H9 (cell line): ENCODE measurements around the gene UBALD2. TPM values are rescaled to one million over a fixed set of nuclear protein-coding genes. Genes with fewer than 3 reads are reported as not detected.
A peak's percentile ranks its signal among the peaks of the same experiment; 100 is the strongest.

ENCODE experiments used
- DNase-seq: peaks from one replicate; pipeline ENCODE4 v3.0.0-alpha.2; 2017
- H2AFZ ChIP-seq: one replicate; pipeline ENCODE4 v1.6.1; 2013; ENCODE audit warnings: mild to moderate bottlenecking, low read length, control low read depth, moderate library complexity
- H2AK5ac ChIP-seq: 2 replicates; pipeline ENCODE4 v1.6.1; 2013; ENCODE audit warnings: low read length, control low read depth, mixed read lengths; ENCODE audit not compliant: insufficient read length
- H2BK120ac ChIP-seq: one replicate; pipeline ENCODE4 v1.6.1; 2013; ENCODE audit warnings: low read depth, mild to moderate bottlenecking, low read length, control low read depth, inconsistent platforms; ENCODE audit not compliant: poor library complexity, severe bottlenecking
- H2BK12ac ChIP-seq: 2 replicates; pipeline ENCODE4 v1.6.1; 2013; ENCODE audit warnings: low read length, control low read depth, mixed read lengths, low read depth; ENCODE audit not compliant: insufficient read length
- H2BK15ac ChIP-seq: 2 replicates; pipeline ENCODE4 v1.6.1; 2013; ENCODE audit warnings: low read depth, low read length, control low read depth
- H2BK20ac ChIP-seq: one replicate; pipeline ENCODE4 v1.6.1; 2013; ENCODE audit warnings: low read depth, mild to moderate bottlenecking, low read length, control low read depth, inconsistent platforms; ENCODE audit not compliant: poor library complexity, severe bottlenecking
- H2BK5ac ChIP-seq: 2 replicates; pipeline ENCODE4 v1.6.1; 2013; ENCODE audit warnings: low read length, control low read depth, mixed read lengths; ENCODE audit not compliant: insufficient read length
- H3K14ac ChIP-seq: 2 replicates; pipeline ENCODE4 v1.6.1; 2013; ENCODE audit warnings: low read length, control low read depth; ENCODE audit not compliant: insufficient read depth
- H3K18ac ChIP-seq: 2 replicates; pipeline ENCODE4 v1.6.1; 2013; ENCODE audit warnings: low read depth, mild to moderate bottlenecking, mixed read lengths, low read length, control low read depth; ENCODE audit not compliant: insufficient read length
- H3K23ac ChIP-seq: 2 replicates; pipeline ENCODE4 v1.6.1; 2013; ENCODE audit warnings: low read length, control low read depth, mixed read lengths, low read depth; ENCODE audit not compliant: insufficient read length
- H3K23me2 ChIP-seq: 2 replicates; pipeline ENCODE4 v1.6.1; 2013; ENCODE audit warnings: low read depth, mild to moderate bottlenecking, mixed read lengths, low read length, control low read depth; ENCODE audit not compliant: insufficient read length, poor library complexity, severe bottlenecking
- H3K27ac ChIP-seq: 2 replicates; pipeline ENCODE4 v1.5.1; 2013; ENCODE audit warnings: low read length, control low read depth, mixed read lengths, low read depth; ENCODE audit not compliant: insufficient read length
- H3K27me3 ChIP-seq: 2 replicates; pipeline ENCODE4 v1.6.1; 2013; ENCODE audit warnings: low read length, control low read depth, inconsistent platforms; ENCODE audit not compliant: insufficient read depth
- H3K4ac ChIP-seq: 2 replicates; pipeline ENCODE4 v1.6.1; 2013; ENCODE audit warnings: low read depth, mild to moderate bottlenecking, control low read depth, inconsistent platforms, low read length, moderate library complexity
- H3K4me1 ChIP-seq: 2 replicates; pipeline ENCODE4 v1.6.1; 2013; ENCODE audit warnings: low read length, control low read depth, inconsistent platforms; ENCODE audit not compliant: insufficient read depth
- H3K4me2 ChIP-seq: 2 replicates; pipeline ENCODE4 v1.6.1; 2013; ENCODE audit warnings: low read length, control low read depth, mixed read lengths; ENCODE audit not compliant: insufficient read length, insufficient read depth
- H3K56ac ChIP-seq: 2 replicates; pipeline ENCODE4 v1.6.1; 2013; ENCODE audit warnings: low read depth, mild to moderate bottlenecking, mixed read lengths, low read length, control low read depth; ENCODE audit not compliant: insufficient read length
- H3K79me1 ChIP-seq: 2 replicates; pipeline ENCODE4 v1.6.1; 2013; ENCODE audit warnings: low read depth, mild to moderate bottlenecking, moderate library complexity, low read length, control low read depth, inconsistent platforms; ENCODE audit not compliant: insufficient read depth, poor library complexity, severe bottlenecking
- H3K79me2 ChIP-seq: 2 replicates; pipeline ENCODE4 v1.6.1; 2013; ENCODE audit warnings: low read length, control low read depth, inconsistent platforms; ENCODE audit not compliant: insufficient read depth
- H3K9ac ChIP-seq: 2 replicates; pipeline ENCODE4 v1.6.1; 2013; ENCODE audit warnings: low read length, control low read depth, mixed read lengths; ENCODE audit not compliant: insufficient read length; ENCODE audit errors: extremely low read depth
- H3K9me3 ChIP-seq: one replicate; pipeline ENCODE4 v1.6.1; 2013; ENCODE audit warnings: low read depth, low read length, inconsistent platforms; ENCODE audit not compliant: control insufficient read depth
- H3T11ph ChIP-seq: one replicate; pipeline ENCODE4 v1.6.1; 2013; ENCODE audit warnings: mild to moderate bottlenecking, low read length, control low read depth, inconsistent platforms
- H4K20me1 ChIP-seq: one replicate; pipeline ENCODE4 v1.6.1; 2013; ENCODE audit not compliant: control insufficient read depth, insufficient read length, insufficient read depth
- H4K5ac ChIP-seq: 2 replicates; pipeline ENCODE4 v1.6.1; 2013; ENCODE audit warnings: low read depth, mild to moderate bottlenecking, mixed read lengths, low read length, control low read depth; ENCODE audit not compliant: insufficient read length
- H4K8ac ChIP-seq: replicated peaks from 2 replicates; pipeline ENCODE4 v1.6.1; 2013; ENCODE audit warnings: low read length, control low read depth, mixed read lengths, low read depth; ENCODE audit not compliant: insufficient read length
- H4K91ac ChIP-seq: 2 replicates; pipeline ENCODE4 v1.6.1; 2013; ENCODE audit warnings: low read depth, mild to moderate bottlenecking, moderate library complexity, mixed read lengths, low read length, control low read depth; ENCODE audit not compliant: insufficient read length
- H3K27ac Mint-ChIP-seq, 3 experiments: 2 replicates in 2 of 3; 3 replicates in 1 of 3; pipeline ENCODE4 v1.8.0; 2020 to 2021; ENCODE audit warnings: mixed read lengths in 3 of 3, mild to moderate bottlenecking in 1 of 3, moderate library complexity in 1 of 3
- H3K27me3 Mint-ChIP-seq: 2 replicates; pipeline ENCODE4 v1.8.0; 2021; ENCODE audit warnings: low read depth, mild to moderate bottlenecking, moderate library complexity, mixed read lengths
- H3K36me3 Mint-ChIP-seq, 3 experiments: 2 replicates in 2 of 3; 3 replicates in 1 of 3; pipeline ENCODE4 v1.8.0; 2020 to 2021; ENCODE audit warnings: low read depth in 3 of 3, mixed read lengths in 3 of 3; ENCODE audit not compliant: insufficient read depth in 1 of 3
- H3K4me1 Mint-ChIP-seq, 2 experiments: 2 replicates each; pipeline ENCODE4 v1.8.0; 2020; ENCODE audit warnings: mixed read lengths in 2 of 2
- H3K4me3 Mint-ChIP-seq, 2 experiments: 2 replicates in 1 of 2; 3 replicates in 1 of 2; pipeline ENCODE4 v1.8.0; 2020 to 2021; ENCODE audit warnings: mild to moderate bottlenecking in 2 of 2, mixed read lengths in 2 of 2, moderate library complexity in 1 of 2
- H3K9me3 Mint-ChIP-seq, 2 experiments: 2 replicates in 1 of 2; 3 replicates in 1 of 2; pipeline ENCODE4 v1.8.0; 2020; ENCODE audit warnings: mild to moderate bottlenecking in 2 of 2, mixed read lengths in 2 of 2, moderate library complexity in 1 of 2
- WGBS: extraction: QIAGEN DNeasy Blood & Tissue Kit; methylation state at CpG from one replicate; pipeline ENCODE4 v1.1.7; 2013; ENCODE audit warnings: missing lambda C conversion rate, low lambda C conversion rate, mixed read lengths; ENCODE audit not compliant: insufficient read length; ENCODE audit errors: extremely low coverage; 5-methylcytosine and 5-hydroxymethylcytosine counted together
- total RNA-seq: library from RNA; stranded (reverse); gene quantifications from 2 replicates; pipeline ENCODE4 v1.2.1, GENCODE V29; 2021
- TF ChIP-seq, protein P1 (sequence below): fragments of 200-600 bp; sonication (generic); conservative IDR thresholded peaks from 3 replicates; pipeline ENCODE4 v1.8.0; 2021; ENCODE audit warnings: antibody characterized with exemption, mild to moderate bottlenecking

UBALD2 gene
- total RNA-seq, 1 experiment from 2014 or later, result 25.8 TPM

DNA sequence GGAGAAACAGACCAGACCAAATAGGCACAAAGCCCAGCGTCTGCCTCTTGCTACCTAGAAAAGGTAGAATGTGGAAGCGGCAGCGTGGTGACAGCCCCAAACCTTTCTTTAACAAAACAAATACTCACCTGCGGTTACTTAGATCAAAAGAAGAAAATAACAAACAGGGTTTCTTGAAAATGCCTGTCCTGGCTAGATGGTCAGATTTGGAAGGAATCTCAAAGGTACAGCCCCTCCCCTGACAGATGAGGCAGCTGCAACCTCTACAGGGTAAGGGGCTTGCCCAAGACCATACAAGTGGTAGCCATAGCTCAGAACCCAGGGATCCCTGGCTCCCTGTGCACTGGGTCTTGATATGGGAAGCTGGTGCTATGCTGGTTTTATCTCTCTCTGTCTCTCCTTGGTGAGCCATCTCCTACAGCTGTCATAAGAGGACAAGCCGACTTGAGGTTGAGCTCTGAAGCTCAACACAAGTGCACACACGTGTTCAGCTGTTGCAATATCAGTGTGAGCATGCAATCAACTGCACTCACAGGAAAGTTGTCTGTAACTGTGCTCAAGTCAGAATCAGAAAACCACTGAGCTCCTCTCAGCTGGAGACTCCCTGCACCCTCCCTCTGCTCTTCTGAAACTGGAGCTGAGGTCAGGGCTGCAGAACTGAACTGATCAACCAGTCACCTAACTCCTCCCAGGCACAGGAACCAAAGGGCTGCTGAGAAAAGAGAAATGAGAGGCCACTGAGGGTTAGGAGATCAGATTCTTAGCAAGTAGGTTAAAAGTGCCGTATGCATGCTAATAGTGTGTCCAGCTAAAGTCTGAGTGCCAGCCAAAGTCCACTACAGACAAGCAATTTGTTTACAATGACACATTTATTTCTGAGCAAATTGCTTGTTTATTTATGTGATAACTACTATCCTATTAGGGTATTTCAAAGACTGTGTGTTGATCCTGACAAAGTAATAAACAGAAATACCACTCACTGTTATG is 18.8 kb upstream of the UBALD2 start:
- Histone ChIP-seq H2BK15ac (no peak overlapping the region), H3K27me3 (peaks cover 4% of the 10 kb centered on the region; the same call in 1 of the 2 replicates), H3K18ac (no peak overlapping the region), H3K23me2 (no peaks in the 10 kb centered on the region), H2BK12ac (no peak overlapping the region), H2BK5ac (no peak overlapping the region), H3K14ac (no peak overlapping the region), H3K27ac (no peak overlapping the region), H4K5ac (no peak overlapping the region), H3K4me2 (no peak overlapping the region), H2AFZ (no peak overlapping the region), H2AK5ac (no peak overlapping the region), H3K56ac (no peak overlapping the region), H3K79me1 (no peaks in the 10 kb centered on the region), H4K20me1 (no peaks in the 10 kb centered on the region), H3K4me1 (no peaks in the 10 kb centered on the region), H3K9me3 (no peaks in the 10 kb centered on the region), H3K4ac (no peak overlapping the region), H3K9ac (no peak overlapping the region), H3K23ac (no peak overlapping the region), H4K8ac (no peak overlapping the region), H2BK120ac (no peak overlapping the region), H3K79me2 (no peaks in the 10 kb centered on the region), H4K91ac (no peak overlapping the region), H3T11ph (no peak overlapping the region), H2BK20ac (no peak overlapping the region)
- TF ChIP-seq, protein P1, sequence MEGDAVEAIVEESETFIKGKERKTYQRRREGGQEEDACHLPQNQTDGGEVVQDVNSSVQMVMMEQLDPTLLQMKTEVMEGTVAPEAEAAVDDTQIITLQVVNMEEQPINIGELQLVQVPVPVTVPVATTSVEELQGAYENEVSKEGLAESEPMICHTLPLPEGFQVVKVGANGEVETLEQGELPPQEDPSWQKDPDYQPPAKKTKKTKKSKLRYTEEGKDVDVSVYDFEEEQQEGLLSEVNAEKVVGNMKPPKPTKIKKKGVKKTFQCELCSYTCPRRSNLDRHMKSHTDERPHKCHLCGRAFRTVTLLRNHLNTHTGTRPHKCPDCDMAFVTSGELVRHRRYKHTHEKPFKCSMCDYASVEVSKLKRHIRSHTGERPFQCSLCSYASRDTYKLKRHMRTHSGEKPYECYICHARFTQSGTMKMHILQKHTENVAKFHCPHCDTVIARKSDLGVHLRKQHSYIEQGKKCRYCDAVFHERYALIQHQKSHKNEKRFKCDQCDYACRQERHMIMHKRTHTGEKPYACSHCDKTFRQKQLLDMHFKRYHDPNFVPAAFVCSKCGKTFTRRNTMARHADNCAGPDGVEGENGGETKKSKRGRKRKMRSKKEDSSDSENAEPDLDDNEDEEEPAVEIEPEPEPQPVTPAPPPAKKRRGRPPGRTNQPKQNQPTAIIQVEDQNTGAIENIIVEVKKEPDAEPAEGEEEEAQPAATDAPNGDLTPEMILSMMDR, result no peak
- peaks cover 35% of the 10 kb centered on the region for H3K27me3 Mint-ChIP-seq
- no peaks in the 10 kb centered on the region for H3K36me3 Mint-ChIP-seq
- H3K4me1 Mint-ChIP-seq, result peaks cover 9 to 13% of the 10 kb centered on the region in 2 experiments
- H3K27ac Mint-ChIP-seq, result peak overlapping the region in 1 of 3 experiments; percentile 92; a peak in 2 of 7 replicates
- WGBS, result no CpG with 5 or more reads among the region's 7 CpGs
- DNase-seq, result no peak
- H3K4me3 Mint-ChIP-seq, result no peak overlapping the region
- H3K9me3 Mint-ChIP-seq, result no peaks in the 10 kb centered on the region
